Mucosa of descending colon (tissue), 3 donors: ENCODE measurements around the gene GJA1. TPM values are rescaled to one million over a fixed set of nuclear protein-coding genes. Genes with fewer than 3 reads are reported as not detected.

Source experiments
- ATAC-seq: fragments of 200-7000 bp; cut with Tn5 transposase; one replicate; pipeline ENCODE4 v1.9.1; 2020; ENCODE audit warnings: mild to moderate bottlenecking, moderate library complexity
- DNase-seq, 3 donors: peaks; one replicate each; pipeline ENCODE4 v3.0.0-alpha.2; 2020
- H3K36me3 ChIP-seq: fragments of 200-600 bp; one replicate; pipeline ENCODE4 v1.8.0; 2021; ENCODE audit warnings: low read depth, mild to moderate bottlenecking
- H3K4me1 ChIP-seq: fragments of 200-600 bp; one replicate; pipeline ENCODE4 v1.8.0; 2021; ENCODE audit warnings: low read depth, mild to moderate bottlenecking
- H3K4me3 ChIP-seq: fragments of 200-600 bp; one replicate; pipeline ENCODE4 v1.8.0; 2021; ENCODE audit warnings: mild to moderate bottlenecking
- H3K9me3 ChIP-seq: fragments of 200-600 bp; one replicate; pipeline ENCODE4 v1.8.0; 2021; ENCODE audit warnings: mild to moderate bottlenecking
- intact Hi-C, 2 donors: fragments of 100-400 bp; cut with DNase I in 1 of 2; cut with micrococcal nuclease in 1 of 2; formaldehyde crosslinking; loops; one replicate each; pipeline versions ENCODE4 v1.11.0 to v1.11.1; 2022; cut with DNase I, micrococcal nuclease
- total RNA-seq, 3 donors: library from RNA; stranded (reverse); fragmentation: NEBNext Ultra II Directional in 2 of 3; extraction: Animal tissue kit (Norgen Biotek cat#: 25700) in 2 of 3; gene quantifications; one replicate each; pipeline versions ENCODE4 v1.2.1 to v1.2.4, GENCODE V29; 2021 to 2023
- TF ChIP-seq, protein P1 (sequence below): fragments of 200-600 bp; IDR thresholded peaks from one replicate; pipeline ENCODE4 v1.8.0; 2022; ENCODE audit warnings: antibody characterized with exemption, mild to moderate bottlenecking
- donor health status: DM: no; HTN: no; CAD: no; lungs with moderate emphysema.
- donor health status: DM: no; HTN: no; CAD: no.
- donor health status: DM: no; HTN: yes; CAD: no.

GJA1 gene
- total RNA-seq, 3 donors from 2014 or later: 5.1 to 13.2 (median 10.9) TPM

DNA sequence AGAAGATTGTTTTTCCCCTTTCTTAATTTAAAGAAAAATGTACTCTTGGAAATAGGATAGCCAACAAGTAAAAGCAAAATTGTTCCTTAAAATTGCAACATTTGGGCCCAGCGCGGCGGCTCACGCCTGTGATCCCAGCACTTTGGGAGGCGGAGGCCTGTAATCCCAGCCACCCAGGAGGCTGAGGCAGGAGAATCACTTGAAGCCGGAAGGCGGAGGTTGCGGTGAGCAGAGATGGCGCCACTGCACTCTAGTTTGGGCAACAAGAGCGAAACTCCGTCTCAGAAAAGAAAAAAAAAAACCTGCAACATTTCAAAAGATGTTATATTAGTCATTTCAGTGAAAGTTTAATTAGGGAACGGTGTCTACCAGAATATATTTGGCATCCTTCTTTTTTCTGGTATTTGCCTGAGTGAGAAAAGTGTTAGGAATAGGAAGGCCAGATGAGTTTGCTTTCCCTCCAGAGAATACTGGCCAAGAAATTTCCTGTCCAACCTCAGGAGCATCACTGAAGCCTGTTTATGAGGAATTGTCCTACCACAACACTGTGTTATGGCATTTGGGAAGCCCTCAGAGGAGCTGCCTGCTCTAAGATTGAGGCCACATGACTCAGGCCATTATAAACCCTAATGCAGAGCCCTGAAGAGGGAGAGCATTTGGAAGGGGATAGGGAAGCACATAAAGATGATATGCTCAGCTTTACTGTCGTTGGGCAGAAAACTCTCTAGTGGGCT, 1.2 kb upstream of the GJA1 start:
- TF ChIP-seq, protein P1, sequence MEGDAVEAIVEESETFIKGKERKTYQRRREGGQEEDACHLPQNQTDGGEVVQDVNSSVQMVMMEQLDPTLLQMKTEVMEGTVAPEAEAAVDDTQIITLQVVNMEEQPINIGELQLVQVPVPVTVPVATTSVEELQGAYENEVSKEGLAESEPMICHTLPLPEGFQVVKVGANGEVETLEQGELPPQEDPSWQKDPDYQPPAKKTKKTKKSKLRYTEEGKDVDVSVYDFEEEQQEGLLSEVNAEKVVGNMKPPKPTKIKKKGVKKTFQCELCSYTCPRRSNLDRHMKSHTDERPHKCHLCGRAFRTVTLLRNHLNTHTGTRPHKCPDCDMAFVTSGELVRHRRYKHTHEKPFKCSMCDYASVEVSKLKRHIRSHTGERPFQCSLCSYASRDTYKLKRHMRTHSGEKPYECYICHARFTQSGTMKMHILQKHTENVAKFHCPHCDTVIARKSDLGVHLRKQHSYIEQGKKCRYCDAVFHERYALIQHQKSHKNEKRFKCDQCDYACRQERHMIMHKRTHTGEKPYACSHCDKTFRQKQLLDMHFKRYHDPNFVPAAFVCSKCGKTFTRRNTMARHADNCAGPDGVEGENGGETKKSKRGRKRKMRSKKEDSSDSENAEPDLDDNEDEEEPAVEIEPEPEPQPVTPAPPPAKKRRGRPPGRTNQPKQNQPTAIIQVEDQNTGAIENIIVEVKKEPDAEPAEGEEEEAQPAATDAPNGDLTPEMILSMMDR: no peak
- Histone ChIP-seq H3K4me1 (peaks cover 10% of the 10 kb centered on the region), H3K4me3 (no peak overlapping the region), H3K36me3 (no peaks in the 10 kb centered on the region), H3K9me3 (no peaks in the 10 kb centered on the region)
- ATAC-seq (no peak), DNase-seq (no peak)
- intact Hi-C loops: loop anchor here (10.0 kb wide), 2 partner anchors 411 to 601 kb away; no protein-coding TSS in a partner anchor

DNA sequence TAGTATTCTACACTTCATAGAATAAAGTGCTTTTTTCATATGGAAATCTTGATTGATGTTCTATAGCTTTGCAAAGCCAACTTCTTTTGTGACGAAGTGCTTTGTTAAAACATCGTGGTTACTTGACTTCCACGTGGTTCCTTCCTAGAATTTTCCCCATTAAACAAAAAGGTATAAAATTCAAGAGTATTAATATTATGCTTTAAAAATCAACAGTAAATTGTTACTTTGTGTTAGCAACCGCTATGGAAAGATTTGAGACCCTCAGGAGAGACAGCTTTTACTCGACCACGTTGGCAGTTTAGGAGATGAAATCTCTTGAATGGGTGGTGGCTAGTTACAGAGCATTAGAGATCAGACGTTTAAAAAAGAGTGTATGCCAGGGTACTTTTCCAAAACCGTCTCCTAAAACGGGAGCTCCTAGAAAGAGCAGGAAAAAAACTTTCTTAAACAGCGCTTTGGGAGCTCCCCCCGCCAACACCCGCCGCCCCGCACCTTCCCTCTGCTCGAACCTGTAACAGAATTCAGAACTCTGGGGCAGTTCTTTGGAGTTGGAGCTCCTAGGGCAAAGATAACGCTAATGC, 920 bp downstream of the GJA1 start:
- no peaks in the 10 kb centered on the region for H3K9me3 ChIP-seq
- TF ChIP-seq, protein P1: no peak
- H3K4me1 ChIP-seq: peaks cover 5% of the 10 kb centered on the region
- DNase-seq (no peak), ATAC-seq (no peak)
- no peak overlapping the region for H3K4me3 ChIP-seq
- intact Hi-C loops: loop anchor here (10.0 kb wide), 2 partner anchors 408 to 598 kb away; no protein-coding TSS in a partner anchor
- H3K36me3 ChIP-seq: no peaks in the 10 kb centered on the region

DNA sequence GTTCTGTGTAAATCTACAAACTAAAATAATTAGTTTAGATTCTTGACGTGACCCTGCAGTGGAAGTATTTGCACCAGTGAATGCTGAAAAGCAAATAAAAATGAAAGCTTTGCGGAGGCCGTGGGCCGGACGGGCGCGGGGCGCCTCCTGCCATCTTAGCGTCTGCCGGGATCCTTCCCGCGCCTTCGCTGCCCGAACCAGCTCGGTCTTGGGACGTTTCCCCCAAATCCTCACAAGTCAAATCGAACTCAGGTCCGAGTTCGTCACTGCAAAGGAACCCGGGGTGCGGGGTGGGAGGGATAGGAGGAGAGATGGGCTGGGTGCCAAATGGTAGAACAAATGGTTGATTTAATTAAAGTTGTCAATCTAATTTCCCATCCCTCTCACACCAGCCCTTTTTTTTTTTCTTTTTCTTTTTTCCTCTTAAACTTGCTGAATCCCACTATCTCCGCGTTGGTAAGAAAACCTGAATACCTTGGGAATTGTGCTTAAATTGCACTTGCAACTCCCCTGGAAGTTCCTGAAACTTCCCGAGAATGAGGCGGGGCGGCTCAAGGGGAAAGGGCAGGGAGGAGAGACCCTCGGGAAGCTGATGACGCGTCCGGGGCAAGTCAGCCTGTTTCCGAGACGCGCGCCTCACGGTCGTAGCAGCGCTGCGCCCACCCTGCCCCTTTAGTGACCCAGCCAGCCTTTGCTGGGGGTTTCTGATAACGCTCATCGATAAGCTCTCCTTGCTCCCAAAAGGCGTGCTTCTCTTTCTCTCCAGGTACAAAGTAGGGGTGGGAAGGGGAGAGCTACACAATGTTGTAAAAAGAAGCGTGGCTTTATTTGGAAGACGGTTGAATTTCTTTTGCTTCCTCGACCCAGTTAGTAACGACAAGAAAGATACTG, 1.8 kb downstream of the GJA1 start:
- Histone ChIP-seq H3K4me1 (peaks cover 5% of the 10 kb centered on the region), H3K9me3 (no peaks in the 10 kb centered on the region), H3K4me3 (no peak overlapping the region), H3K36me3 (no peaks in the 10 kb centered on the region)
- ATAC-seq (no peak), DNase-seq (peak in 2 of 3 donors; percentile 23 to 30)
- intact Hi-C loops: loop anchor here (10.0 kb wide), 2 partner anchors 408 to 598 kb away; no protein-coding TSS in a partner anchor
- TF ChIP-seq, protein P1: no peak

DNA sequence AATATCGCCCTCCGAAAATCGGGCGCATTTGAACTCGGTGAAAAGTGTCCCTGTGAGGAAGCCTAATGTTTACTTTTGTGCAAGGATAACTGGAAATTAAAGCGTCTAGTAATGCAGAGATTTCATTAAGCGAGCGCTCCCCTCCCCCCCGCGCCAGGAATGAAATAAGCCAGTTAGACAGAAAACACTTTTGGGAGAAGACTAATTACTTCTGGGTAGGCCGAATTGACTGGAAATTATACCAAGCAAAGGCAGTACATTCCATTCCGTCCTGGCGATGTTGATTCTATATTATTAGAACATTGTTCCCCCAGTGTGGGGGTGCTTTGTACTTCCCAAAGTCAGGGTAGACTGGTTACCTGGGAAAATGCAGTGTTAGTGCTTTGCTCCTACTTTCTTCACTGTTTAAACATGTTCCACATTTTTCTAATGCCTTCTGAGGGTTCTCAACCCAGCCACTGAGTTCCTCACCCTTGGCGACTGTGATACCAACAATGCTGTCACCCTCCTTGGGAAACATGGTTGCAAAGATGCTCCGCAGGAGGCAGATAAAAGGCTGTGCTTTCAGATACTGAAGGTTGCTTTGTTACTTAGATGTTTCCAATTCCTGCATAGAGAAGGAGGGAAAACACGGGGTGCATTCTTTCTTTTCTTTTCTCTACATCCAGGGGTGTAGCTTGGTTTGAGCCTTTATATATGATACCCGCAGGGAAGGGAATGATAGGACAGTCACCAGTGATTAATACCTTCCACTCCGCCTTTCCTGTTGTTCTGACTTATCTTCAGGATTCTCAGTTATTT, 2.6 kb downstream of the GJA1 start:
- ATAC-seq: no peak
- Histone ChIP-seq H3K4me3 (no peak overlapping the region), H3K9me3 (no peaks in the 10 kb centered on the region), H3K36me3 (no peaks in the 10 kb centered on the region), H3K4me1 (peaks cover 5% of the 10 kb centered on the region)
- intact Hi-C loops: loop anchor here (10.0 kb wide), 2 partner anchors 407 to 597 kb away; no protein-coding TSS in a partner anchor
- TF ChIP-seq, protein P1: no peak
- peak in 1 of 3 donors; percentile 22 for DNase-seq

DNA sequence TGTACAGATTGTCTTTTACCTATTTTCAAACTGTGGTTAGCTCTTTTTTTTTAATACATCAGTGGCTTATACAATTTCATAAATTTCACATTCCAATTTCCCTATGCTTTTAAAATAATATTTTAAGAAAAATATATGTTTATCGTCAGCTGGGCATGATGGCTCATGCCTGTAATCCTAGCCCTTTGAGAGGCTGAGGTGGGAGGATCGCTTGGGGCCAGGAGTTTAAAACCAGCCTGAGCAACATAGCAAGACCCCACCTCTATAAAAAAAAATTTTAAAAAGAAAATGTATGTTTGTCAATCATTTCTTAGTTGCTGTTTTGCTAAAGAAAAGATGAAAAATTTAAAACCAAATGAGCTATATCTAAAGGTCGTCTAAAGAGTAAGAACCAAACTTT, 3.4 kb downstream of the GJA1 start:
- intact Hi-C loops: loop anchor here (10.0 kb wide), 2 partner anchors 406 to 596 kb away; no protein-coding TSS in a partner anchor
- DNase-seq: no peak
- Histone ChIP-seq H3K4me3 (no peak overlapping the region), H3K9me3 (no peaks in the 10 kb centered on the region), H3K4me1 (peaks cover 5% of the 10 kb centered on the region), H3K36me3 (no peaks in the 10 kb centered on the region)
- no peak for ATAC-seq
- TF ChIP-seq, protein P1: no peak
